ENCODE data around the gene FOXA1.
"Not testable (repeated sequence)": the region's sequence is repeated elsewhere in the genome, so short reads cannot be mapped to it uniquely, and the experiment has no call there.

The FOXA1 gene

GRCh38 chr14:37563189-37563588, 31.9 kb downstream of the FOXA1 start:
- DNase-seq (ENCODE audit: low read depth in 1 of 2, low spot score in 1 of 2) = no peak

GRCh38 chr14:37559386-37559785, 35.7 kb downstream of the FOXA1 start:
- no peak for DNase-seq (ENCODE audit: low read depth in 1 of 2, low spot score in 1 of 2)

GRCh38 chr14:37558740-37559139, 36.3 kb downstream of the FOXA1 start:
- no peak for DNase-seq (ENCODE audit: low read depth in 1 of 2, low spot score in 1 of 2)

DNA sequence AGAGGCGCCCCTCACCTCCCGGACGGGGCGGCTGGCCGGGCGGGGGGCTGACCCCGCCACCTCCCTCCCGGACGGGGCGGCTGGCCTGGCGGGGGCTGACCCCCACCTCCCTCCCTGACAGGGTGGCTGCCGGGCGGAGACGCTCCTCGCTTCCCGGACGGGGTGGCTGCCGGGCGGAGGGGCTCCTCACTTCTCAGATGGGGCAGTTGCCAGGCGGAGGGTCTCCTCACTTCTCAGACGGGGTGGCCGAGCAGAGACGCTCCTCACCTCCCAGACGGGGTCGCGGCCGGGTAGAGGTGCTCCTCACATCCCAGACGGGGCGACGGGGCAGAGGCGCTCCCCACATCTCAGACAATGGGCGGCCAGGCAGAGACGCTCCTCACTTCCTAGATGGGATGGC, 39.5 kb downstream of the FOXA1 start:
- not testable (repeated sequence) for DNase-seq (ENCODE audit: low read depth in 1 of 2, low spot score in 1 of 2)

DNA sequence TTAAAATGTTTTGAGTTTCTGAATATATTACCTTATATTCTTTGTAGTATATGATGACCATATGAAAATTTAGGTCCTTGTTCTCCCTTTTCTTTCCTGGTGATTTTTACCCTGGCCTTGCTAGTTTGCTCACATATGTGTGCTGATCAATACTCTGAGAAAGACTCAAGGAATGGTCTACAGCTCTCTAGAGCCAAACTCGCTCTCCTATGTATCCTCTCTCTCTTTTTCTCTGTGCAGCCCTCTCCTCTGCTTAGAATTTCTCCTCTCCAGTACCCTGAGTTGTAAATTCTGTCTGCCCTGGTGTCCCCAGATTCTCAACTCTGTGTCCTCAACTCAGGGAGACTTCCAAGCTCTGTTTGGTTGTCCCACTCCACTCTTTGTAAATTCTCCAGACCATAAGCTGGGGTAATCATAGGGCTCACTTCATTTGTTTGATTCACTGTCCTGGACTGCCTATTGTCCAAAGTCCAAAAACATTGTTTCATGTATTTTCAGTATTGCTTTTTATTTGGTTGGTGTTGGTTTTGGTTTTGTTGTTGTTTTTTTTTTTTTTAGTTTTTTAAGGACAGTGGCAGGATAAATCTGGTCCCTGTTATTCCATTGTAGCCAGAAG, 41.0 kb downstream of the FOXA1 start:
- no peak for DNase-seq (ENCODE audit: low read depth in 1 of 2, low spot score in 1 of 2)

- DNase-seq (ENCODE audit: low read depth in 1 of 2, low spot score in 1 of 2) = no peak
Observed at GRCh38 chr14:37551119-37551518, 43.9 kb downstream of the FOXA1 start.

DNA sequence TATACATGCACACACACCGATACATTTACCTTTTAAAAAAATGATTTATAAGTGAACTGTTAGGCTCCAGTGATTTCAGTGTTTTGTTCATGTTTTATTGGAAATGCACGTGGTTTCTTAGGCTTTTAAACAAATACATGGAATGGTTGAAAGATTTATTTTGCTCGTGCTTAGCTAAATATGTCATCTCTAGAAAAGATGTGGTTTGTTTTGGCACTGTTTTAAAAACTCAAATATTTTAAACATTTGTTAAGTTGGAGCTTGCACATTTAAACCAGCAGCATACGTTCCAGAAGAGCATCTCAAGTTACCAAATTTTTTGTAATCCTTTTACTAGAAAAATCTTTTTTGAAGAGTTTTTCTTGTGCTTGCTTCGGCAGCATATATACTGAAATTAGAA, 44.5 kb downstream of the FOXA1 start:
- no peak for DNase-seq (ENCODE audit: low read depth in 1 of 2, low spot score in 1 of 2)

GRCh38 chr14:37546621-37547447, 48.2 kb downstream of the FOXA1 start:
- DNase-seq (ENCODE audit: low read depth in 1 of 2, low spot score in 1 of 2) = no peak

DNA sequence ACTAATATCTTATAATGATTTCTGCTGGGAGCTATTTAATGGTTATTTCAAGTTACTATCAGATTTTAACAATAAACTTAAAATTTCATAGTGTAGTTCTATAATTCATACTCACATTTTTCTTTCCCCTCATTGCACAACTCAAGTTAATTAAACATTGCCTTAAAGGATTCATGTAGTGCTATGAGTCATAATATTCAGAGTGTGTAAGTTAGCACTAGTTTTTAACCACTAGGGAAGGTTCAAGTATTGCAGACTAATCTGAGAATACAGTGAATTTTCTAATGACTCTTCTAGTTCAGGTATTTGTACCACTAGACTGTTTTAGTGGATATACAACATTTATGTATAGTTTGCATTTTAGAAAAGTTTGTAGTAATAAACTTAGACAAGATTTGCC, 49.9 kb downstream of the FOXA1 start:
- DNase-seq (ENCODE audit: low read depth in 1 of 2, low spot score in 1 of 2) = no peak

GRCh38 chr14:37544407-37544806, 50.6 kb downstream of the FOXA1 start:
- no peak for DNase-seq (ENCODE audit: low read depth in 1 of 2, low spot score in 1 of 2)

DNA sequence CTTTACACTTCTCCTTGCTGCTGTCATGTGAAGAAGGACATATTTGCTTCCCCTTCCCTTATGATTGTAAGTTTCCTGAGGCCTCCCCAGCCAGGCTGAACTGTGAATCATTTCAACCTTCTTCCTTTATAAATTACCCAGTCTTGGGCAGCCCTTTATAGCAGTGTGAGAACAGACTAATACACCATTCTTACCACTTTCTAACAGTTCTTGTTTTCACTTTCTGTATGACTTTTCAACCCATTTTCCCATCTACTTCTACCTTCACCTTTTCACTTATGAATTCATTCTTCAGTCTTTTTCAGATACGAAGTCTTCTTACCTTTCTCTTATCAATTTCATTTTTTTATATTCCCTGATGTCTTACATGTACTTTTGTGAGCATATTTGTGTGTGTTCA, 55.1 kb downstream of the FOXA1 start:
- no peak for DNase-seq (ENCODE audit: low read depth in 1 of 2, low spot score in 1 of 2)

All from activated CD4-positive, alpha-beta T cell treated with anti-CD3 and anti-CD28 coated beads, Interleukin-2, amount 50 U/mL, for 24 hours (primary cell).